Measurements from ENCODE around the gene PCBP2. TPM values are rescaled to one million over a fixed set of nuclear protein-coding genes. Genes with fewer than 3 reads are reported as not detected.

Gene PCBP2
- total RNA-seq, 1 donor from 2014 or later = 435 TPM

- no peak for TF ChIP-seq CTCF (IDR thresholded peaks at IDR 0.05)
- TF ChIP-seq EZH2phosphoT487 (IDR thresholded peaks at IDR 0.05) = no peak
- TF ChIP-seq EZH2 (IDR thresholded peaks at IDR 0.05) = no peak
- no peaks in the 10 kb centered on the region for H3K36me3 ChIP-seq
Observed at GRCh38 chr12:53523131-53523530, 71.2 kb downstream of the PCBP2 start.

GRCh38 chr12:53524476-53524875 lies 72.6 kb downstream of the PCBP2 start:
- no peaks in the 10 kb centered on the region for H3K27me3 ChIP-seq
- Mint-ChIP-seq H3K27me3 (ENCODE audit: insufficient read depth, low read depth) (no peaks in the 10 kb centered on the region), H3K27ac (no peak overlapping the region), H3K4me1 (no peaks in the 10 kb centered on the region), H3K36me3 (peaks cover 29% of the 10 kb centered on the region), H3K9me3 (no peaks in the 10 kb centered on the region), H3K4me3 (no peak overlapping the region)
- no peaks in the 10 kb centered on the region for H3K79me2 ChIP-seq (ENCODE audit: low read depth)
- no peak for TF ChIP-seq EZH2phosphoT487 (IDR thresholded peaks at IDR 0.05)
- TF ChIP-seq EZH2 (IDR thresholded peaks at IDR 0.05) = no peak
- H3K4me3 ChIP-seq = no peak overlapping the region
- no peak overlapping the region for H2AFZ ChIP-seq (replicated peaks)
- H3K9me3 ChIP-seq (ENCODE audit: low read depth) = no peaks in the 10 kb centered on the region
- H3K4me1 ChIP-seq = no peaks in the 10 kb centered on the region
- no peaks in the 10 kb centered on the region for H3K36me3 ChIP-seq
- H3K9ac ChIP-seq = no peak overlapping the region
- DNase-seq (ENCODE audit: low spot score) = no peak
- no peaks in the 10 kb centered on the region for H3F3A ChIP-seq (ENCODE audit: low read depth)
- H3K4me2 ChIP-seq = no peak overlapping the region
- no peaks in the 10 kb centered on the region for H4K20me1 ChIP-seq (ENCODE audit: low read depth)
- H3K27ac ChIP-seq = no peak overlapping the region

More at GRCh38 chr12:53523131-53523530, 71.2 kb downstream of the PCBP2 start:
- Histone ChIP-seq H4K20me1 (ENCODE audit: low read depth) (no peaks in the 10 kb centered on the region), H3F3A (ENCODE audit: low read depth) (no peaks in the 10 kb centered on the region), H3K4me2 (no peak overlapping the region), H2AFZ (replicated peaks) (no peak overlapping the region), H3K4me3 (no peak overlapping the region), H3K9me3 (ENCODE audit: low read depth) (no peaks in the 10 kb centered on the region), H3K79me2 (ENCODE audit: low read depth) (no peaks in the 10 kb centered on the region), H3K27me3 (no peaks in the 10 kb centered on the region), H3K4me1 (no peaks in the 10 kb centered on the region), H3K27ac (no peak overlapping the region), H3K9ac (no peak overlapping the region)
- no peak overlapping the region for H3K27ac Mint-ChIP-seq
- no peaks in the 10 kb centered on the region for H3K27me3 Mint-ChIP-seq (ENCODE audit: insufficient read depth, low read depth)
- H3K36me3 Mint-ChIP-seq = peaks cover 26% of the 10 kb centered on the region
- H3K4me1 Mint-ChIP-seq = no peaks in the 10 kb centered on the region
- no peak overlapping the region for H3K4me3 Mint-ChIP-seq
- no peak for DNase-seq (ENCODE audit: low spot score)
- no peaks in the 10 kb centered on the region for H3K9me3 Mint-ChIP-seq

- no peaks in the 10 kb centered on the region for H3K27me3 Mint-ChIP-seq (ENCODE audit: insufficient read depth, low read depth)
- H3K4me1 ChIP-seq = no peaks in the 10 kb centered on the region
- H3K27ac ChIP-seq = no peak overlapping the region
- TF ChIP-seq EZH2 (IDR thresholded peaks at IDR 0.05) (no peak), EZH2phosphoT487 (IDR thresholded peaks at IDR 0.05) (no peak), CTCF (IDR thresholded peaks at IDR 0.05) (no peak)
- no peaks in the 10 kb centered on the region for H3K79me2 ChIP-seq (ENCODE audit: low read depth)
- H3K9me3 Mint-ChIP-seq = no peaks in the 10 kb centered on the region
- H3K9ac ChIP-seq = no peak overlapping the region
- no peak overlapping the region for H3K4me3 ChIP-seq
- H3F3A ChIP-seq (ENCODE audit: low read depth) = no peaks in the 10 kb centered on the region
- peaks cover 8% of the 10 kb centered on the region for H3K36me3 ChIP-seq
- no peaks in the 10 kb centered on the region for H3K9me3 ChIP-seq (ENCODE audit: low read depth)
- no peaks in the 10 kb centered on the region for H3K27me3 ChIP-seq
- H3K4me2 ChIP-seq = no peak overlapping the region
- peaks cover 27% of the 10 kb centered on the region for H3K36me3 Mint-ChIP-seq
- H2AFZ ChIP-seq (replicated peaks) = no peak overlapping the region
- no peak for DNase-seq (ENCODE audit: low spot score)
- H3K27ac Mint-ChIP-seq = no peak overlapping the region
- no peaks in the 10 kb centered on the region for H4K20me1 ChIP-seq (ENCODE audit: low read depth)
- no peaks in the 10 kb centered on the region for H3K4me1 Mint-ChIP-seq
- no peak overlapping the region for H3K4me3 Mint-ChIP-seq
Observed at GRCh38 chr12:53530061-53530460, 78.2 kb downstream of the PCBP2 start.

Small RNA genes within 50 kb of the gene (small RNA-seq; reads per million reads assigned to genes)
- not detected for gene AC023509.3

Other genes starting within 250 kb of the PCBP2 start
- gene ITGB7, start 244.9 kb upstream of the PCBP2 start, total RNA-seq (ENCODE audit: low replicate concordance) = 0.43 TPM in 1 of 2 replicates, not detected in the other
- gene RARG, start 219.9 kb upstream of the PCBP2 start, total RNA-seq (ENCODE audit: low replicate concordance) = 17.0 and 30.9 TPM in 2 replicates
- gene ESPL1, start 183.8 kb upstream of the PCBP2 start, total RNA-seq (ENCODE audit: low replicate concordance) = 34.3 and 54.0 TPM in 2 replicates
- gene PFDN5, start 156.6 kb upstream of the PCBP2 start, total RNA-seq (ENCODE audit: low replicate concordance) = 425 and 443 TPM in 2 replicates
- 48.8 and 55.7 TPM in 2 replicates for gene MYG1, start 152.4 kb upstream of the PCBP2 start, total RNA-seq (ENCODE audit: low replicate concordance)
- 51.0 and 105 TPM in 2 replicates for gene AAAS, start 130.5 kb upstream of the PCBP2 start, total RNA-seq (ENCODE audit: low replicate concordance)
- 0.74 and 0.90 TPM in 2 replicates for gene SP7, start 115.7 kb upstream of the PCBP2 start, total RNA-seq (ENCODE audit: low replicate concordance)
- gene SP1, start 71.9 kb upstream of the PCBP2 start, total RNA-seq (ENCODE audit: low replicate concordance) = 67.8 and 71.0 TPM in 2 replicates
- 0.34 TPM in 1 of 2 replicates, not detected in the other for gene AMHR2, start 28.2 kb upstream of the PCBP2 start, total RNA-seq (ENCODE audit: low replicate concordance)
- gene PRR13, start 10.4 kb upstream of the PCBP2 start, total RNA-seq (ENCODE audit: low replicate concordance) = 52.2 and 67.2 TPM in 2 replicates
- gene MAP3K12, start 47.4 kb downstream of the PCBP2 start, total RNA-seq (ENCODE audit: low replicate concordance) = 17.2 and 24.5 TPM in 2 replicates
- 32.4 and 72.4 TPM in 2 replicates for gene TARBP2, start 49.2 kb downstream of the PCBP2 start, total RNA-seq (ENCODE audit: low replicate concordance)
- not detected in 2 replicates for gene NPFF, start 55.4 kb downstream of the PCBP2 start, total RNA-seq (ENCODE audit: low replicate concordance)
- 12.7 and 15.9 TPM in 2 replicates for gene ATF7, start 174.3 kb downstream of the PCBP2 start, total RNA-seq (ENCODE audit: low replicate concordance)
- 461 and 715 TPM in 2 replicates for gene ATP5MC2, start 224.0 kb downstream of the PCBP2 start, total RNA-seq (ENCODE audit: low replicate concordance)